HepG2 (cell line): Measurements from ENCODE around the gene DNAJC13.

Experiments used
- ELF4 ChIP-seq: sonication (generic); formaldehyde crosslinking; IDR thresholded peaks from 2 replicates; pipeline ENCODE4 v1.5.0; 2020; ENCODE audit warnings: missing genetic modification reagents, mild to moderate bottlenecking, moderate library complexity, borderline replicate concordance
- NR2F1 ChIP-seq, 2 experiments: fragments of 450-650 bp in 1 of 2; formaldehyde crosslinking in 1 of 2; IDR thresholded peaks; 2 replicates each; pipeline versions ENCODE4 v1.5.0 to v1.6.1; 2016 to 2020; ENCODE audit warnings: mild to moderate bottlenecking in 1 of 2, missing compliant biosample characterization in 1 of 2, missing genetic modification reagents in 1 of 2, moderate library complexity in 1 of 2
- POLR2A ChIP-seq, 2 experiments: IDR thresholded peaks; 2 replicates each; pipeline ENCODE4 v1.6.1; 2011; ENCODE audit warnings: low read depth in 2 of 2, low read length in 2 of 2, mild to moderate bottlenecking in 1 of 2, moderate library complexity in 1 of 2; ENCODE audit not compliant: insufficient read depth in 1 of 2
- POLR2AphosphoS5 ChIP-seq: IDR thresholded peaks from 2 replicates; pipeline ENCODE4 v1.6.1; 2012; ENCODE audit warnings: low read depth, low read length
- REPIN1 ChIP-seq: sonication (generic); formaldehyde crosslinking; IDR thresholded peaks from 2 replicates; pipeline ENCODE4 v1.8.0; 2022; ENCODE audit warnings: missing genetic modification reagents, low read depth, mild to moderate bottlenecking, borderline replicate concordance
- SRSF1 ChIP-seq: fragments of 200-400 bp; formaldehyde crosslinking; optimal IDR thresholded peaks from 2 replicates; pipeline ENCODE3; 2017; ENCODE audit warnings: mild to moderate bottlenecking, low read depth, low read length, moderate library complexity
- TCF7L2 ChIP-seq: IDR thresholded peaks from 2 replicates; pipeline ENCODE4 v1.6.1; 2011; ENCODE audit warnings: mild to moderate bottlenecking, low read depth, low read length, moderate library complexity
- ZNF510 ChIP-seq: sonication (generic); formaldehyde crosslinking; IDR thresholded peaks from 2 replicates; pipeline ENCODE4 v1.4.0; 2020; ENCODE audit warnings: low read depth, mild to moderate bottlenecking, missing genetic modification reagents
- ZNF7 ChIP-seq: IDR thresholded peaks from 2 replicates; pipeline ENCODE4 v1.6.1; 2016; ENCODE audit warnings: missing biosample characterization, missing genetic modification reagents
- ZNF790 ChIP-seq: sonication (generic); formaldehyde crosslinking; IDR thresholded peaks from 2 replicates; pipeline ENCODE4 v1.8.0; 2022; ENCODE audit warnings: missing genetic modification reagents, mild to moderate bottlenecking, borderline replicate concordance
- ZSCAN30 ChIP-seq: sonication (generic); formaldehyde crosslinking; IDR thresholded peaks from 2 replicates; pipeline ENCODE4 v1.5.0; 2020; ENCODE audit warnings: mild to moderate bottlenecking, missing genetic modification reagents
- TF ChIP-seq, protein P1 (sequence below): sonication (generic); formaldehyde crosslinking; IDR thresholded peaks from 2 replicates; pipeline ENCODE4 v1.4.0; 2020; ENCODE audit warnings: missing genetic modification reagents
- TF ChIP-seq, protein P2 (sequence below): sonication (generic); formaldehyde crosslinking; IDR thresholded peaks from 2 replicates; pipeline ENCODE4 v1.4.0; 2020; ENCODE audit warnings: missing genetic modification reagents
- TF ChIP-seq, protein P3 (sequence below): IDR thresholded peaks from 2 replicates; pipeline ENCODE4 v1.6.1; 2012; ENCODE audit warnings: inconsistent platforms

DNA sequence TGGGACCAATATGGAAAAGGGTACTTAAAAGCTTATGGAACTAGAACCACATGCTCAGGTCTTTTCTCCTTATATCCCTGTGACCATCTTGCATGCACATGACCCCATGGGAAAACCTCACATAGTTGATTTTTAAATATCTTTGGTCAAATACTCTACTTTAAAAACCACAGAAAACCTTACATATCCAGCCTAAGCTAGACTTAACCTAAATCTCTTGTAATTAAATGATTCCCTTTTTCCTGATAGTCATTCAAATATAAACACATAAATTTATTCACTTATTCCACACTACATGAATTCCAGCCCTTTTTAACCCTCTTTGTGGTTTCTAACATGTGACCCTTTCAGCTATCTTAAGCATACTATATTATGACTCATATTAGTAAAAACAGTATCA, 46.8 kb downstream of the DNAJC13 start:
- TF ChIP-seq POLR2A (IDR thresholded peaks at IDR 0.05; ENCODE audit: insufficient read depth in 1 of 2, low read depth in 2 of 2, low read length in 2 of 2) (no peak), ELF4 (no peak), ZNF790 (CRISPR knock-in tag) (no peak), ZNF7 (CRISPR knock-in tag) (no peak), SRSF1 (no peak), NR2F1 (CRISPR knock-in tag; IDR thresholded peaks at IDR 0.05) (no peak), TCF7L2 (no peak), POLR2AphosphoS5 (no peak), ZNF510 (CRISPR knock-in tag) (no peak), REPIN1 (CRISPR knock-in tag) (no peak), ZSCAN30 (CRISPR knock-in tag) (no peak)
- TF ChIP-seq, protein P1, sequence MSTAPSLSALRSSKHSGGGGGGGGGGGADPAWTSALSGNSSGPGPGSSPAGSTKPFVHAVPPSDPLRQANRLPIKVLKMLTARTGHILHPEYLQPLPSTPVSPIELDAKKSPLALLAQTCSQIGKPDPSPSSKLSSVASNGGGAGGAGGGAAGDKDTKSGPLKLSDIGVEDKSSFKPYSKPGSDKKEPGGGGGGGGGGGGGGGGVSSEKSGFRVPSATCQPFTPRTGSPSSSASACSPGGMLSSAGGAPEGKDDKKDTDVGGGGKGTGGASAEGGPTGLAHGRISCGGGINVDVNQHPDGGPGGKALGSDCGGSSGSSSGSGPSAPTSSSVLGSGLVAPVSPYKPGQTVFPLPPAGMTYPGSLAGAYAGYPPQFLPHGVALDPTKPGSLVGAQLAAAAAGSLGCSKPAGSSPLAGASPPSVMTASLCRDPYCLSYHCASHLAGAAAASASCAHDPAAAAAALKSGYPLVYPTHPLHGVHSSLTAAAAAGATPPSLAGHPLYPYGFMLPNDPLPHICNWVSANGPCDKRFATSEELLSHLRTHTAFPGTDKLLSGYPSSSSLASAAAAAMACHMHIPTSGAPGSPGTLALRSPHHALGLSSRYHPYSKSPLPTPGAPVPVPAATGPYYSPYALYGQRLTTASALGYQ (CRISPR knock-in tag): no peak
- TF ChIP-seq, protein P2, sequence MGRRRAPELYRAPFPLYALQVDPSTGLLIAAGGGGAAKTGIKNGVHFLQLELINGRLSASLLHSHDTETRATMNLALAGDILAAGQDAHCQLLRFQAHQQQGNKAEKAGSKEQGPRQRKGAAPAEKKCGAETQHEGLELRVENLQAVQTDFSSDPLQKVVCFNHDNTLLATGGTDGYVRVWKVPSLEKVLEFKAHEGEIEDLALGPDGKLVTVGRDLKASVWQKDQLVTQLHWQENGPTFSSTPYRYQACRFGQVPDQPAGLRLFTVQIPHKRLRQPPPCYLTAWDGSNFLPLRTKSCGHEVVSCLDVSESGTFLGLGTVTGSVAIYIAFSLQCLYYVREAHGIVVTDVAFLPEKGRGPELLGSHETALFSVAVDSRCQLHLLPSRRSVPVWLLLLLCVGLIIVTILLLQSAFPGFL (CRISPR knock-in tag): no peak
- TF ChIP-seq, protein P3, sequence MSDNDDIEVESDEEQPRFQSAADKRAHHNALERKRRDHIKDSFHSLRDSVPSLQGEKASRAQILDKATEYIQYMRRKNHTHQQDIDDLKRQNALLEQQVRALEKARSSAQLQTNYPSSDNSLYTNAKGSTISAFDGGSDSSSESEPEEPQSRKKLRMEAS: no peak
